Activated CD4-positive, alpha-beta T cell treated with anti-CD3 and anti-CD28 coated beads, Interleukin-2, amount 50 U/mL, for 48 hours (primary cell): ENCODE data around the gene CSNK1G1.
"Not testable (repeated sequence)": the region's sequence is repeated elsewhere in the genome, so short reads cannot be mapped to it uniquely, and the experiment has no call there.

Source experiments
- DNase-seq, 2 experiments: peaks; one replicate each; pipeline ENCODE4 v3.0.0-alpha.2; 2020

CSNK1G1 gene

DNA sequence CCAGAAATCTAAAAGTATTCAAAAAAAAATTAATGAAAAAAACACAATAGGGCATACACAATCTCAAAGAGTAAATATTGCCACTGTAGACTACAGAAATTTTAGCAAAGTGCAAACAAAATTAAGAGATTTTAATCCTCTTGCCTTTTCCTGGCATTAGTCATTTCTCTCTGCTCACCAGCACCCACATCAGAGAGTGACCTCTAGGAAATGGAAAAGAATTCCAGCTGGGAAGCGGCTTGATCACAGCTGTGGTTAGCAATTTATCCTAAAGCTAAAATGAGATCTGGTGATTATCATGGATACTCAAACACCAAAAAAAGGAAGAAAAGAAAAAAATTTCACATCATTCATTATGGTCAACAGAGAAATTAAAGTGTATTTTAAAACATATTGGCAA lies 7.5 kb downstream of the CSNK1G1 start:
- no peak for DNase-seq

GRCh38 chr15:64346242-64346641 lies 9.7 kb downstream of the CSNK1G1 start:
- DNase-seq: not testable (repeated sequence)

DNA sequence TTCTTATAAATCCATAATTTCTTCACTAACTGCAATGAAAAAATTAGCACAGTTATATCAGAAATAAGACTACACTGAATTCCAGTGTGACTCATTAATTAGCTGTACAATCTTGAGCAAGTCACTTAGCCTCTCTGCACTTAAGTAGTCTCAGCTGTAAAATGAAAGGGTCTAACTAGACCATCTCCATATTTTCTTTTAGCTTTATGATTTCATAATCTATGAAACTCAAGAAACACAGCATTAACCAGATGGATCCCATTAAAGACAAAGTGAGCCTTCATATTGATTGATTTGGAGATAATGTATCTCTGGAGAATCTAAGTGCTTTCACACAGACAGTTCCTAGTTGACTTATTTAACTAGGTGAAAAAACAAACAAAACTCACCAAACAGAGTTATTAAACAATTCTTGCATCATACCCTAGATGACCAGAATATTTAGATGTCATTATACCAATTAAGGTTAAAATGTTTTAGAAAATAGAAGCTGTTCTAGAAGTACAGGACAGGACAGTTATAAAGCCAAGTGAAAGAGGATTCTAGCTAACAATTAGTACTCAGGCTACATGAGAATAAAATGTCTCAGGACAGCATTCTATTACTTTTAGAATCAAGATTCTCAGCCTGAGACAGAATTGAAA lies 11.2 kb downstream of the CSNK1G1 start:
- no peak for DNase-seq

DNA sequence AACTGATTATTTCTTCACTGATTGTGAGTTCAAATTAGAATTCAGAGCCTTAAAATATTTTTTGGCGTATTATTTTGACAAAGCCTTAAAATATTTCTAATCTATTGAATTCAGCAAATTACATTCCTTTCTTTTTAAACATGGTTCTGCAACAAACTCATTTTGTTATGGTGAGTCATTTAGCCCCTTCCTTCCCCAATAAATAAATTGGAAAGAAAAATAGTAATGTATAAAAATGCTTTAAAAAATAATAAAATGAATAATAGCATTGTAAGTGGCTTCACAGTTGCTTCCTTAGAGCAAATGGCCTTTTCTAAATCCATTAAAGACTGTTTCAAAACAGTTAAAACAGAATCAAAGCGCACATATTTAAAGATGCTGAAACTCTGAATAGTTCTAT lies 12.1 kb downstream of the CSNK1G1 start:
- DNase-seq: no peak

GRCh38 chr15:64343222-64343621 lies 12.8 kb downstream of the CSNK1G1 start:
- no peak for DNase-seq

GRCh38 chr15:64341961-64342360 lies 14.0 kb downstream of the CSNK1G1 start:
- DNase-seq: no peak

DNA sequence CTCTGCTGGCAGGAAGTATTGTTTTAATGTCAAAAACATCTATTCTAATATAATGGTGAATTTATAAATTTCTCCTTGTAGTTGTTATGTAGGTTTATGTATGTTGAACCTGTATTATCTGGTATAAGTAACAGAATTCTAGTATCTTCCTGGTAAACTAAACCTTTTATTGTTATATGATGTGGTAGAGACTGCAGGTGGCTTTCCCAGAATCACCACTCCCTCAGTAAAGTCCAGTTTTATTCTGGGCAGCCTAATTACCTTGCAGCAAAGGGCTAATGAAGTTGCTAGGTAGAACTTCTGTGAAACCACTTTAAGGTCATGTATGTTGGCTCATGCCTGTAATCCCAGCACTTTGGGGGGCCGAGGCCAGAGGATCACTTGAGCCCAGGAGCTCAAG lies 15.6 kb downstream of the CSNK1G1 start:
- DNase-seq: no peak

- DNase-seq: no peak
Measured at GRCh38 chr15:64337761-64338160, 18.2 kb downstream of the CSNK1G1 start.

GRCh38 chr15:64333986-64334929 lies 21.7 kb downstream of the CSNK1G1 start:
- peak; percentile 26 to 44 for DNase-seq

- DNase-seq: no peak
Measured at GRCh38 chr15:64333516-64333915, 22.5 kb downstream of the CSNK1G1 start.

DNA sequence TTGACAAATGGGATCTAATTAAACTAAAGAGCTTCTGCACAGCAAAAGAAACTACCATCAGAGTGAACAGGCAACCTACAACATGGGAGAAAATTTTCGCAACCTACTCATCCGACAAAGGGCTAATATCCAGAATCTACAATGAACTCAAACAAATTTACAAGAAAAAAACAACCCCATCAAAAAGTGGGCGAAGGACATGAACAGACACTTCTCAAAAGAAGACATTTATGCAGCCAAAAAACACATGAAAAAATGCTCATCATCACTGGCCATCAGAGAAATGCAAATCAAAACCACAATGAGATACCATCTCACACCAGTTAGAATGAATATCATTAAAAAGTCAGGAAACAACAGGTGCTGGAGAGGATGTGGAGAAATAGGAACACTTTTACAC lies 24.3 kb downstream of the CSNK1G1 start:
- DNase-seq: not testable (repeated sequence)

DNA sequence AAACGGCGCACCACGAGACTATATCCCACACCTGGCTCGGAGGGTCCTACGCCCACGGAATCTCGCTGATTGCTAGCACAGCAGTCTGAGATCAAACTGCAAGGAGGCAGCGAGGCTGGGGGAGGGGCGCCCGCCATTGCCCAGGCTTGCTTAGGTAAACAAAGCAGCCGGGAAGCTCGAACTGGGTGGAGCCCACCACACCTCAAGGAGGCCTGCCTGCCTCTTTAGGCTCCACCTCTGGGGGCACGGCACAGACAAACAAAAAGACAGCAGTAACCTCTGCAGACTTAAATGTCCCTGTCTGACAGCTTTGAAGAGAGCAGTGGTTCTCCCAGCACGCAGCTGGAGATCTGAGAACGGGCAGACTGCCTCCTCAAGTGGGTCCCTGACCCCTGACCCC lies 29.0 kb downstream of the CSNK1G1 start:
- not testable (repeated sequence) for DNase-seq

DNA sequence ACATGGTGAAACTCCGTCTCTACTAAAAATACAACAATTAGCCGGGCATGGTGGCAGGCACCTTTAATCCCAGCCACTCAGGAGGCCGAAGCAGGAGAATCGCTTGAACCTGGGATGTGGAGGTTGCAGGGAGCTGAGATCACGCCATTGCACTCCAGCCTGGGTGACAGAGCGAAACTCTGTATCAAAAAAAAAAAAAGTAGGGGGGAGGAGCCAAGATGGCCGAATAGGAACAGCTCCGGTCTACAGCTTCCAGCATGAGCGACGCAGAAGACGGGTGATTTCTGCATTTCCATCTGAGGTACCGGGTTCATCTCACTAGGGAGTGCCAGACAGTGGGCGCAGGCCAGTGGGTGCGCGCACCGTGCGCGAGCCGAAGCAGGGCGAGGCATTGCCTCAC lies 29.5 kb downstream of the CSNK1G1 start:
- DNase-seq: not testable (repeated sequence)

DNA sequence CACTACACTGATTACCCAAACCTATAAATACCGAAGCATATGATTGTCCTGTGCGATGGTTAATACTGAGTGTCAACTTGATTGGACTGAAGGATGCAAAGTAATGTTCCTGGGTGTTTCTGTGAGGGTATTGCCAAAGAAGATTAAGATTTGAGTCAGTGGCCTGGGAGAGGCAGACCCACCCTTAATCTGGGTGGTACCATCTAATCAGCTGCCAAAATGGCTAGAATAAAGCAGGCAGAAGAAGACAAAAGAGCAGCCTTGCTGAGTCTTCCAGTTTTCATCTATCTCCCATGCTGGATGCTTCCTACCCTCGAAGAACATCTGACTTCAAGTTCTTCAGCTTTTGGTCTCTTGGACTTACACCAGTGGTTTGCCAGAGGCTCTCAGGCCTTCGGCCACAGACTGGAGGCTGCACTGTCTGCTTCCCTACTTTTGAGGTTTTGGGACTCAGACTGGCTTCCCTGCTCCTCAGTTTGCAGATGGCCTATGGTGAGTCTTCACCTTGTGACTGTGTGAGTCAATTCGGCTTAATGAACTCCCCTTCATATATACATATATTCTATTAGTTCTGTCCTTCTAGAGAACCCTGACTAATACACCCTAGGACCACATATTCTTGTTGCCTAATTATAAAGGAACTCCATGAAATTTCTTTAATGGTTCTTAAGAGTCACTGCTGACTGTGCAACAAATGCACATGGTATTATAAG lies 31.7 kb downstream of the CSNK1G1 start:
- no peak for DNase-seq

DNA sequence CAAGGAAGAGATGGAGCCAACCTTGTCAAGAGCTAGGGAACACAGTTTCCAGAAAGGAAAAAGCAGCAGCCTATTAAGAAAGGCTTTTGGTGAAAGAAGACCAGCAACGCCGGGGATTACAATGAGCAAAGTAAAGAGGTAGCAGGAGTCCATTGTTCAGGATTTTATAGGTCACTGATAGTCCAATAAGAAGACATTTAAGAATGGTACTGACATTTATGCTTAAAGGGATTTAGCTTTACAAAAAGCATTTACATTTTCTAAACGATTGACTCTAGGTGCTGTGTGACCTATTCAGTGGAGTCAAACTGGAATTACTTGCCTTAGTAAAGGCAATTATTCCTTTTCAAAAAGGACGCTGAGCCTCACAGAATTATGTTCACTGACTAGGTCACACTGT lies 40.8 kb downstream of the CSNK1G1 start:
- DNase-seq: no peak

DNA sequence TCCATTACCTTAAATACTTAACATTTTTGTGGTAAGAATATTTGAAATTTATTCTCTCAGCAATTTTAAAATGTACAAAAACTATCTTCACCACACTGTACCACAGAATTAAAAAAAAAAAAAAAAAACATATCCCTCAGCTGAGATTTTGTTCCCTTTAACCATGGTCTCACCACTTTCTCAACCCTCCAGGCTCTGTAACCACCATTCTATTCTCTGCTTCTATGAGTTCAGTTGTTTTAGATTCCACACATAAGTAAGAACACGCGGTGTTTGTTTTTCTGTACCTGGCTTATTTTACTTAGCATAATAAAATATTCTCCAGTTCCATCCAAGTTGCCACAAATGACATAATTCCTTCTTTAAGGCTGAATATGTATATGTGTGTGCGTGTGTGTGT lies 41.5 kb downstream of the CSNK1G1 start:
- no peak for DNase-seq

- no peak for DNase-seq
Measured at GRCh38 chr15:64311566-64311965, 44.4 kb downstream of the CSNK1G1 start.

GRCh38 chr15:64310036-64310435 lies 45.9 kb downstream of the CSNK1G1 start:
- DNase-seq: no peak

GRCh38 chr15:64305261-64305660 lies 50.7 kb downstream of the CSNK1G1 start:
- no peak for DNase-seq

DNA sequence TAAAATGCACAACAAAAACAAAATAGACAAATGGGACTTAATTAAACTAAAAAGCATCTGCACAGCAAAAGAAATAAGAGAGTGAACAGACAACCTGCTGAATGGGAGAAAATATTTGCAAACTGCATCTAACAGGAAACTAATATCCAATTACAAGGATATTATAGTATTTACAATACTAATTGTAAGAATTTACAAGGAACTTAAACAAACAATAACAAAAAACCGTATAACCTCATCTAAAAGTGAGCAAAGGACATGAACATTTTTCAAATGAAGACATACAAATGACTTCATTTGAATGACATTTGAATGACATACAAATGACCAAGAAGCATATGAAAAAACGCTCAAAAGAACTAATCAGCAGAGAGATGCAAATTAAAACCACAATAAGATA lies 66.4 kb downstream of the CSNK1G1 start:
- no peak for DNase-seq

DNA sequence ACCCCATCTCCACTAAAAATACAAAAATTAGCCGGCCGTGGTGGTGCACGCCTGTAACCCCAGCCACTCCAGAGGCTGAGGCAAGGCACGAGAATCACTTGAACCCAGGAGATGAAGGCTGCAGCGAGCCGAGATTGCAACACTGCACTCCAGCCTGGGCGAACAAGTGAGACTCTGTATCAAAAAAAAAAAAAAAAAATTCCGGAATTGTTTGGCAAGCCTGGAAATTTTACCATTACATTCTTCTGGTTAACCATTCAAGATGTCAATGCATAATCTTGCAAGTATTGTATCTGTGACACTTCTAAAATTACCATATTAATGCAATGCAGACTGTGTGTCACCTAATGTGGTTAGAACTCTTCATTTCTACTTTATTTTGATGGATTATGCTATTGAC lies 67.0 kb downstream of the CSNK1G1 start:
- no peak for DNase-seq

DNA sequence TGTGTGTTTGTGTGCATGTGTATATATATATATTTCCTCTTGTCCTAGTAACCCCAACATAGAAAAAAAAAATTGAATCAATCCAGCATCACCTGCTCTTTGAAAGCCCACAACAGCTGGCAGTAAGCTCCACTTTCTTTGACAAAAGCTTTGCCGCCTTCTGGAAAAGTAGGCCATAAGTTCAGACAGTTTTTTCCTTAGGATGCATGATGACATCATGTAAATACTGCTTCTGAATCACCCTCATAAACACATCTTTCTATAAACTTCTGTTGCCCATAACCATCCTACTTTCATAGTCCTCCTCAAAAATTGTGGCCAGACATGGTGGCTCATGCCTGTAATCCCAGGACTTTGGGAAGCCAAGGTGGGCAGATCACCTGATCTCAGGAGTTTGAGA lies 67.4 kb downstream of the CSNK1G1 start:
- DNase-seq: no peak

DNA sequence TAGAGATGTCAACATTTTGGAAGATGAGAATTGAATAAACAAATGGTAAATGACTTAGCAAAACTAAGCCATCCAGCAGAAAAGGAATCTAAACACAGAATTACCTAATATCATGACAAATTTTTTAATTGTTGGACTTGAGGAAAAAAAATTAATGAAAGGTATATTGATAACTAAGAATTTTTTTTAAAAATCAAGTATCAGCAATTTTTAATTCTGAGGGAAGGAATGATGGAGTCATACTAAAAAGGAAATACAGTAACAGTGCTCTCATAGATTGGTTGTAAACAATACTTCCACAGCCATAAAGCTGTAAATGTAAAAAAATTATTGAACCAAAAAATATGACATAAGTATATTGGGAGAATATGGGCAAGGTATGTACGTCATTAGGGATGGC lies 68.0 kb downstream of the CSNK1G1 start:
- no peak for DNase-seq

DNA sequence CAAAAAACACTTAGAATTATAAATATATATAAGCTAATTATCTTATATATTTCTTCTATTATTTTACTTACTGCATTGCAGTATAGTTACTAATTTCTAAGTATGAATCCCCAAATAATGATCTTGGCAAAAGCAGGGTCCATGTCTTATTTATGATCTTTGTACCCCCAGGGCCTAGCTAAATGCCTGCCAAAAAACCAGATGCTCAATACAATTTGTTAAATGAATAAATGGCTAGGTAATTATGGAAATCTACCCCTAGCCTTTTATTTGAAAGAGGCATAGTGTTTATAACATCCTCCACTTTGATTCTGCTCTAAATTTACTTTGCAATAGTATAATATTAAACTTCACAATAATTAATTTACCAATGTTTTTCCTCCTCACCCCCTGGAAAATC lies 69.5 kb downstream of the CSNK1G1 start:
- no peak for DNase-seq
